ENCODE measurements around the gene SEMA3D. TPM values are rescaled to one million over a fixed set of nuclear protein-coding genes. Genes with fewer than 3 reads are reported as not detected.

SEMA3D gene
- total and polyA plus RNA-seq, 9 of the 15 experiments (the other 6 are each of a cell fraction or from before 2014, with no cell fraction given), result 0.01 to 0.10 (median 0.04) TPM; not detected in 1

- Histone ChIP-seq H3K4me1 (replicated peaks in 1 of 2; ENCODE audit: control insufficient read depth in 2 of 2, insufficient read depth in 2 of 2, low read length in 2 of 2) (no peaks in the 10 kb centered on the region), H3K4me2 (ENCODE audit: insufficient read depth, low read length) (no peak overlapping the region), H3K4me3 (no peak overlapping the region), H3K9me3 (replicated peaks; ENCODE audit: control insufficient read depth, insufficient read depth, low read depth, low read length) (0 out of 2 replicates have a peak, but pooled peaks cover 2% of the 10 kb centered on the region), H2AFZ (ENCODE audit: low read depth, low read length) (no peak overlapping the region), H3K9ac (ENCODE audit: insufficient read depth in 1 of 2, low read depth in 2 of 2, low read length in 2 of 2) (no peak overlapping the region), H3K9me1 (ENCODE audit: control insufficient read depth, insufficient read depth, low read length) (no peaks in the 10 kb centered on the region), H4K20me1 (replicated peaks; ENCODE audit: control insufficient read depth, insufficient read depth, low read length) (no peaks in the 10 kb centered on the region), H3K27me3 (ENCODE audit: control insufficient read depth in 2 of 2, insufficient read depth in 2 of 2, low read length in 2 of 2) (no peaks in the 10 kb centered on the region), H3K27ac (ENCODE audit: extremely low read depth, low read depth, low read length) (no peak overlapping the region), H3K79me2 (ENCODE audit: control insufficient read depth, insufficient read depth, low read length) (no peaks in the 10 kb centered on the region), H3K36me3 (ENCODE audit: control insufficient read depth, insufficient read depth, low read length) (no peaks in the 10 kb centered on the region)
- 0% methylated on average over 3 of the region's 3 CpGs for WGBS (ENCODE audit: insufficient coverage, low coverage, missing lambda C conversion rate)
- in situ Hi-C loops (cut with MboI) (no loop called here), intact Hi-C loops (cut with micrococcal nuclease) (no loop called here)
- no peak for FAIRE-seq
- DNase-seq (ENCODE audit: extremely low read depth in 1 of 4, low spot score in 3 of 4), result no peak
- BruUV-seq (replicated peaks), result no TSS peak
- TF ChIP-seq ZNF717 (CRISPR knock-in tag; IDR thresholded peaks at IDR 0.05) (no peak), THRB (CRISPR knock-in tag; conservative IDR thresholded peaks at IDR 0.05) (no peak), RUNX1 (IDR thresholded peaks at IDR 0.05; ENCODE audit: low read depth) (no peak), NCOR1 (IDR thresholded peaks at IDR 0.05) (no peak), SMAD3 (CRISPR knock-in tag; conservative IDR thresholded peaks at IDR 0.05) (no peak), HIVEP1 (CRISPR knock-in tag; IDR thresholded peaks at IDR 0.05) (no peak), ZNF518B (CRISPR knock-in tag; IDR thresholded peaks at IDR 0.05) (no peak), CHD2 (IDR thresholded peaks at IDR 0.05; ENCODE audit: low read depth, low read length) (no peak), MBD2 (IDR thresholded peaks at IDR 0.05; ENCODE audit: borderline replicate concordance, low read depth) (no peak)
- ChIA-PET POLR2A (no interaction called here), CTCF (ENCODE audit: low intra/inter-chr PET ratio) (no interaction called here)
- ATAC-seq, result no peak
Measured at GRCh38 chr7:85234730-85235129, 47.9 kb upstream of the SEMA3D start.

Data from K562 (cell line).